MCF 10A (cell line): ENCODE results near the gene ALDH8A1. TPM values are rescaled to one million over a fixed set of nuclear protein-coding genes. Genes with fewer than 3 reads are reported as not detected.
A peak's percentile ranks its signal among the peaks of the same experiment; 100 is the strongest.

Experiments
- Bru-seq: library from RNA; stranded (reverse); fragments of 400-500 nt; gene quantifications from one replicate; lab custom pipeline; 2021; lab: Mats Ljungman, UMichigan
- BruChase-seq, 2 experiments: library from RNA; stranded (reverse); fragments of 400-500 nt; gene quantifications; one replicate each; lab custom pipeline; 2021; lab: Mats Ljungman, UMichigan
- BruUV-seq: library from RNA; stranded (reverse); fragments of 400-500 nt; replicated peaks from 2 replicates; lab custom pipeline; 2021; lab: Mats Ljungman, UMichigan
- CTCF ChIA-PET: fragments of 300-600 bp; sonication (Branson Sonifier 250); formaldehyde crosslinking; extraction: SDS; loops from one replicate; lab custom pipeline; 2021; ENCODE audit warnings: antibody characterized with exemption, inconsistent platforms; lab: Yijun Ruan, JAX
- POLR2A ChIA-PET: fragments of 300-600, 350-650 bp; sonication (Branson Sonifier 250); formaldehyde crosslinking; extraction: SDS; loops from one replicate; lab custom pipeline; 2020; ENCODE audit warnings: antibody characterized with exemption, inconsistent platforms; lab: Yijun Ruan, JAX
- DNase-seq: peaks from one replicate; pipeline ENCODE4 v3.0.0-alpha.2; 2018; ENCODE audit not compliant: unreplicated experiment
- H3K27ac Mint-ChIP-seq: one replicate; pipeline ENCODE4 v1.8.0; 2022; ENCODE audit warnings: mild to moderate bottlenecking, low read depth, mixed read lengths; ENCODE audit not compliant: unreplicated experiment
- H3K27me3 Mint-ChIP-seq: one replicate; pipeline ENCODE4 v1.8.0; 2022; ENCODE audit warnings: mixed read lengths; ENCODE audit not compliant: insufficient read depth, unreplicated experiment
- H3K36me3 Mint-ChIP-seq: one replicate; pipeline ENCODE4 v1.8.0; 2022; ENCODE audit warnings: mild to moderate bottlenecking, moderate library complexity, mixed read lengths; ENCODE audit not compliant: insufficient read depth, unreplicated experiment
- H3K4me1 Mint-ChIP-seq: one replicate; pipeline ENCODE4 v1.8.0; 2022; ENCODE audit warnings: mixed read lengths; ENCODE audit not compliant: insufficient read depth, unreplicated experiment
- H3K4me3 Mint-ChIP-seq: one replicate; pipeline ENCODE4 v1.8.0; 2022; ENCODE audit warnings: mild to moderate bottlenecking, moderate library complexity, mixed read lengths; ENCODE audit not compliant: unreplicated experiment
- H3K9me3 Mint-ChIP-seq: one replicate; pipeline ENCODE4 v1.8.0; 2022; ENCODE audit warnings: mixed read lengths; ENCODE audit not compliant: unreplicated experiment
- intact Hi-C: fragments of 100-400 bp; cut with micrococcal nuclease; formaldehyde crosslinking; loops from 2 replicates; pipeline ENCODE4 v1.14.1; 2022
- long read RNA-seq: library from polyadenylated mRNA; stranded (forward); transcript quantifications from one replicate; pipeline ENCODE4 v2.0.0, GENCODE V29; 2022
- total RNA-seq: library from RNA; stranded (reverse); gene quantifications from 2 replicates; pipeline ENCODE4 v1.2.3, GENCODE V29; 2022
- TF ChIP-seq, protein P1 (sequence below): fragments of 200-600 bp; IDR thresholded peaks from one replicate; pipeline ENCODE4 v1.8.0; 2022; ENCODE audit warnings: antibody characterized with exemption, mild to moderate bottlenecking; ENCODE audit not compliant: unreplicated experiment

ALDH8A1 gene, protein sequence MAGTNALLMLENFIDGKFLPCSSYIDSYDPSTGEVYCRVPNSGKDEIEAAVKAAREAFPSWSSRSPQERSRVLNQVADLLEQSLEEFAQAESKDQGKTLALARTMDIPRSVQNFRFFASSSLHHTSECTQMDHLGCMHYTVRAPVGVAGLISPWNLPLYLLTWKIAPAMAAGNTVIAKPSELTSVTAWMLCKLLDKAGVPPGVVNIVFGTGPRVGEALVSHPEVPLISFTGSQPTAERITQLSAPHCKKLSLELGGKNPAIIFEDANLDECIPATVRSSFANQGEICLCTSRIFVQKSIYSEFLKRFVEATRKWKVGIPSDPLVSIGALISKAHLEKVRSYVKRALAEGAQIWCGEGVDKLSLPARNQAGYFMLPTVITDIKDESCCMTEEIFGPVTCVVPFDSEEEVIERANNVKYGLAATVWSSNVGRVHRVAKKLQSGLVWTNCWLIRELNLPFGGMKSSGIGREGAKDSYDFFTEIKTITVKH
- total RNA-seq (1.1 and 2.0 TPM in 2 replicates), Bru-seq, nascent RNA (percentile 56 among the genes with signal in this experiment), BruChase-seq, experiment 1, labeled RNA remaining after a 6-hour chase (percentile 71 among the genes with signal in this experiment), BruChase-seq, experiment 2, labeled RNA remaining after a 2-hour chase (percentile 75 among the genes with signal in this experiment)
- long read RNA-seq: 0 reads

DNA sequence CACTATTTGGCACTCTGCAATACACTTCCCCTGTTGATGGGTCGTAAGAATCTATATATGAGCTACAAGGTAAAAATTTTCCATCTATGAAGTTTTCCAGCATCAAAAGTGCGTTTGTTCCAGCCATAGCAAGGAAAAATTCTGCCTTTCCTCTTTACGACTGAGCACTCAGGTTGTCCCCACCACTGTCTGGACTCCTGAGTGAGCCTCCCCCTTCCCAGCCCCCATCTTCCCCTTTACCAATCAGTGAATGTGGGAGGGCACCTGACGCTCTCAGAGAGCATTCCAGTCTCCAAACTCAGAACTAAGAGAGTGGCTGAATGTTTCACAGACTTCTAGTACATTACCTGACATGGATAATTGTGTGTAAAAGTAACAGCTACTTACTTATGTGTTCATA is at the start of gene ALDH8A1:
Gene ALDH8A1 (minus strand): TSS at position 175 of the 400 bp plus-strand sequence. CDS start 48 bp downstream, at position 127.
- no peaks in the 10 kb centered on the region for H3K4me1 Mint-ChIP-seq
- TF ChIP-seq, protein P1, sequence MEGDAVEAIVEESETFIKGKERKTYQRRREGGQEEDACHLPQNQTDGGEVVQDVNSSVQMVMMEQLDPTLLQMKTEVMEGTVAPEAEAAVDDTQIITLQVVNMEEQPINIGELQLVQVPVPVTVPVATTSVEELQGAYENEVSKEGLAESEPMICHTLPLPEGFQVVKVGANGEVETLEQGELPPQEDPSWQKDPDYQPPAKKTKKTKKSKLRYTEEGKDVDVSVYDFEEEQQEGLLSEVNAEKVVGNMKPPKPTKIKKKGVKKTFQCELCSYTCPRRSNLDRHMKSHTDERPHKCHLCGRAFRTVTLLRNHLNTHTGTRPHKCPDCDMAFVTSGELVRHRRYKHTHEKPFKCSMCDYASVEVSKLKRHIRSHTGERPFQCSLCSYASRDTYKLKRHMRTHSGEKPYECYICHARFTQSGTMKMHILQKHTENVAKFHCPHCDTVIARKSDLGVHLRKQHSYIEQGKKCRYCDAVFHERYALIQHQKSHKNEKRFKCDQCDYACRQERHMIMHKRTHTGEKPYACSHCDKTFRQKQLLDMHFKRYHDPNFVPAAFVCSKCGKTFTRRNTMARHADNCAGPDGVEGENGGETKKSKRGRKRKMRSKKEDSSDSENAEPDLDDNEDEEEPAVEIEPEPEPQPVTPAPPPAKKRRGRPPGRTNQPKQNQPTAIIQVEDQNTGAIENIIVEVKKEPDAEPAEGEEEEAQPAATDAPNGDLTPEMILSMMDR: no peak
- BruUV-seq: no TSS peak
- no peaks in the 10 kb centered on the region for H3K9me3 Mint-ChIP-seq
- H3K36me3 Mint-ChIP-seq: no peaks in the 10 kb centered on the region
- DNase-seq: no peak
- ChIA-PET CTCF (interaction anchor here (0.9 to 1.4 kb wide), 2 partner anchors 9 to 10 kb away, joined by 3 to 4 read pairs; no protein-coding TSS in a partner anchor), POLR2A (no interaction called here)
- H3K27ac Mint-ChIP-seq: no peak within 1 kb of the TSS
- no peaks in the 10 kb centered on the region for H3K27me3 Mint-ChIP-seq
- no peak within 1 kb of the TSS for H3K4me3 Mint-ChIP-seq
- intact Hi-C loops: no loop called here

DNA sequence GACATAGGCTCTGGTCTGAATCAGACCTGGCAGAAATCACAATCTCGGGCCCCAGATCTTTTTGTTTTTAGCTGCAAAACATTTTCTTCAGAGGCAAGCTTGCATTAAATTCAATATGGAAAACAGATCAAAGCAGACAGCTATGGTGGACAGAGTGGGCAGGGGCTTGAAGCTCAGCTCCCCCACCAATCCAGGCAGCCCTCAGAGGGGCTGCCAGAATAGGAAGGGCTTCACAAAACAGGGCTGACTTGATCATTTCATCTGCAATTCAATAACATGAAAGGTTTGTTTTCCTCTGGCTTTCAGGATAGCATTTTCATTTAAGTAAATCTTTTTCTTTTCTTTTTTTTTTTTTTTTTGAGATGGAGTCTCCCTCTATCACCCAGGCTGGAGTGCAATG is 49.2 kb upstream of the ALDH8A1 start:
- ChIA-PET CTCF (interaction anchor here (0.6 to 1.1 kb wide), 3 partner anchors 12 to 876 kb away, joined by 3 to 5 read pairs (median 3); no protein-coding TSS in a partner anchor), POLR2A (no interaction called here)
- peaks cover 9% of the 10 kb centered on the region for H3K4me1 Mint-ChIP-seq
- no peak overlapping the region for H3K4me3 Mint-ChIP-seq
- H3K27me3 Mint-ChIP-seq: no peaks in the 10 kb centered on the region
- no TSS peak for BruUV-seq
- H3K9me3 Mint-ChIP-seq: no peaks in the 10 kb centered on the region
- TF ChIP-seq, protein P1: no peak
- no peak overlapping the region for H3K27ac Mint-ChIP-seq
- H3K36me3 Mint-ChIP-seq: peaks cover 40% of the 10 kb centered on the region
- no peak for DNase-seq
- intact Hi-C loops: no loop called here

DNA sequence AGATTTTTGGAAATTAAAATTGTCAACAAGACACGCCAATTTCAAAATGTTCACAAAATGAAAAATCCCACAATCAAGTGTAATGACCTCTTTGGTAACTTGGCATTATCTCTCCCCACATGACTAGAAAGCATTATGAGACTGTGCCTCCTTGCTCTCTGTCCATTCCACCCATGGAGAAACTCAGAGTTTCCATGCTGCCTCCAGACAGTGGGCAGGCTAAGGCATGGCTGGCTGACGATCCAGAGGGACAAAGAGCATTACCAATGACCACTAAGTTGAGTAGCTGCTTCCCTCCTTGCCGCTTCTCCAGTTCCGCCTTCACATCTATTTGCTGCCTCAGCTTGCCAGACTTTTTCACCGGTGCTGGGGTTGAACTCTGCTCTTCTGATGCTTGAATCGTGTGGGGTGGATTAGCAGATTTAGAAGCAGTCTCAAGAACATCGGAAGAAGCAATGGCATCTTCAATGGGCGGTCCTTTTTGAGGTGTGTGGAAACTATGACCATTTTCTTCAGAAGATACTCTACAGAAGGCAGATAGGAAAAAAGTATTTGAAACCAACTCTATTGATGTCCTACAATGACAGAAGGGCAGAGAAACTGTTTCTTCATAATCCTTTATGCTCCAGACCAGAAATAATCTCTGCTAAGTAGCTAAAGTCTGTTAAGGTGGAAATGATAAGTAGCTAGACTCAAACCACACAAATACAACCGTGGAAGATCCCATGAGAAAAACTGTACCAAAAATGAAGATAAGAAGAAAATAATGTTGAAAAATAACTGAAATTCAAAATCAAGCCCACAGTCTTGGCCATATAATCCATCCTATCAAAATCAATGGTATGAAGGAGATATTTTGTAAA is 47.5 kb upstream of the ALDH8A1 start:
- Mint-ChIP-seq H3K4me1 (peaks cover 9% of the 10 kb centered on the region), H3K27ac (no peak overlapping the region), H3K9me3 (no peaks in the 10 kb centered on the region), H3K36me3 (peaks cover 40% of the 10 kb centered on the region), H3K27me3 (no peaks in the 10 kb centered on the region), H3K4me3 (no peak overlapping the region)
- ChIA-PET CTCF (interaction anchor here (0.6 kb wide), 2 partner anchors 147 to 214 kb away, joined by 3 read pairs; no protein-coding TSS in a partner anchor), POLR2A (no interaction called here)
- no TSS peak for BruUV-seq
- TF ChIP-seq, protein P1: no peak
- no peak for DNase-seq
- intact Hi-C loops: no loop called here
